ENCODE results near the gene SNX3.

DNA sequence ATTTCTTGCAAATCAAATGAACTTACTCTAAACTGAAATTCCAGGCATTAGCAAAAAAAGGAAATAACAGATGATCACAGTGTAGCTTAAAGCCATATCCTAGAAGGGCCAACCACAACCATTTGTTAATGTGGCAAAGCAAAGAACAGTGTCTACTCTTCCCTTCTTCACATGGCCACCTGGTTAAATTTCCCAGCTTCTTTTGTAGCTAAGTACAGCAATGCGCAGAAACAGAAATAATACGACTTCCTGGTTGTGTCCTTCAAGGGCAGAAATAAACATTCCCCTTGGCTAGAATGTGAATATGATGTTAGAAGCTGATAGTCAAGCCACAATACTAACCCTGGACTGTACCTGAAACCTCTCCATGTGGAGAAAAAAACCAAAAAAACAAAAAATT, 9.6 kb downstream of the SNX3 start:
- TF ChIP-seq, protein P1, sequence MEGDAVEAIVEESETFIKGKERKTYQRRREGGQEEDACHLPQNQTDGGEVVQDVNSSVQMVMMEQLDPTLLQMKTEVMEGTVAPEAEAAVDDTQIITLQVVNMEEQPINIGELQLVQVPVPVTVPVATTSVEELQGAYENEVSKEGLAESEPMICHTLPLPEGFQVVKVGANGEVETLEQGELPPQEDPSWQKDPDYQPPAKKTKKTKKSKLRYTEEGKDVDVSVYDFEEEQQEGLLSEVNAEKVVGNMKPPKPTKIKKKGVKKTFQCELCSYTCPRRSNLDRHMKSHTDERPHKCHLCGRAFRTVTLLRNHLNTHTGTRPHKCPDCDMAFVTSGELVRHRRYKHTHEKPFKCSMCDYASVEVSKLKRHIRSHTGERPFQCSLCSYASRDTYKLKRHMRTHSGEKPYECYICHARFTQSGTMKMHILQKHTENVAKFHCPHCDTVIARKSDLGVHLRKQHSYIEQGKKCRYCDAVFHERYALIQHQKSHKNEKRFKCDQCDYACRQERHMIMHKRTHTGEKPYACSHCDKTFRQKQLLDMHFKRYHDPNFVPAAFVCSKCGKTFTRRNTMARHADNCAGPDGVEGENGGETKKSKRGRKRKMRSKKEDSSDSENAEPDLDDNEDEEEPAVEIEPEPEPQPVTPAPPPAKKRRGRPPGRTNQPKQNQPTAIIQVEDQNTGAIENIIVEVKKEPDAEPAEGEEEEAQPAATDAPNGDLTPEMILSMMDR (conservative IDR thresholded peaks at IDR 0.05): no peak
- TF ChIP-seq EZH2 (IDR thresholded peaks at IDR 0.05; ENCODE audit: low read depth): no peak
